AG04449 (cell line): ENCODE measurements around the gene TPGS1.

ENCODE experiments used
- CTCF ChIA-PET: fragments of 350-600 bp; formaldehyde crosslinking; extraction: SDS; loops from one replicate; lab custom pipeline; 2021; ENCODE audit warnings: antibody characterized with exemption; lab: Yijun Ruan, JAX
- POLR2A ChIA-PET: fragments of 400-600, 350-600 bp; formaldehyde crosslinking; extraction: SDS; loops from one replicate; lab custom pipeline; 2020; ENCODE audit warnings: antibody characterized with exemption, inconsistent platforms; lab: Yijun Ruan, JAX
- DNase-seq: peaks from one replicate; pipeline ENCODE4 v3.0.0-alpha.2; 2010; ENCODE audit warnings: low read depth, low spot score
- H3K4me3 ChIP-seq: 2 replicates; pipeline ENCODE4 v1.5.1; 2011; ENCODE audit warnings: low read depth, mild to moderate bottlenecking, control low read depth, low read length
- CTCF ChIP-seq: IDR thresholded peaks from one replicate; pipeline ENCODE4 v1.5.1; 2011; ENCODE audit warnings: mild to moderate bottlenecking, moderate library complexity, low read length, control low read depth, inconsistent platforms; ENCODE audit not compliant: insufficient read depth; ENCODE audit errors: missing control alignments

Gene TPGS1

GRCh38 chr19:507286-508203 lies at the start of gene TPGS1:
TSS of gene TPGS1 (plus strand) at chr19:507497. CDS start at chr19:507507, 10 bp downstream.
- TF ChIP-seq CTCF, result no peak
- POLR2A ChIA-PET, result interaction anchor here (1.3 kb wide), 1 partner anchor 19 kb away, joined by 12 read pairs; no protein-coding TSS in a partner anchor
- H3K4me3 ChIP-seq, result peak within 1 kb of the TSS; percentile 95
- CTCF ChIA-PET, result interaction anchor here (0.9 to 5.6 kb wide), 20 partner anchors 8 to 240 kb away, joined by 3 to 88 read pairs (median 6); partner anchors contain the start of genes CDC34 and MADCAM1
- DNase-seq, result no peak

GRCh38 chr19:457636-458035 lies 49.7 kb upstream of the TPGS1 start:
- no peak for TF ChIP-seq CTCF
- no peak for DNase-seq
- ChIA-PET CTCF (no interaction called here), POLR2A (no interaction called here)
- no peak overlapping the region for H3K4me3 ChIP-seq

GRCh38 chr19:458091-459042 lies 48.9 kb upstream of the TPGS1 start:
- POLR2A ChIA-PET, result no interaction called here
- DNase-seq, result no peak
- TF ChIP-seq CTCF, result no peak
- CTCF ChIA-PET, result no interaction called here
- H3K4me3 ChIP-seq, result no peak overlapping the region

GRCh38 chr19:459724-460511 lies 47.4 kb upstream of the TPGS1 start:
- DNase-seq, result no peak
- peak overlapping the region; percentile 51 for H3K4me3 ChIP-seq
- no peak for TF ChIP-seq CTCF
- ChIA-PET POLR2A (no interaction called here), CTCF (no interaction called here)

- H3K4me3 ChIP-seq, result peak within 1 kb of the TSS; percentile 51
- CTCF ChIA-PET, result no interaction called here
- POLR2A ChIA-PET, result no interaction called here
- DNase-seq, result no peak
- no peak for TF ChIP-seq CTCF
Observed at GRCh38 chr19:460877-461720, 46.2 kb upstream of the TPGS1 start, which contains the start of gene SHC2. TSS of gene SHC2 (minus strand) at chr19:461033. CDS start at chr19:460996, 37 bp downstream.
